HG02759 (cell line): ENCODE results near the gene ARHGDIA.
"Not testable (repeated sequence)": the region's sequence is repeated elsewhere in the genome, so short reads cannot be mapped to it uniquely, and the experiment has no call there.

ENCODE experiments used
- ATAC-seq: cut with Tn5 transposase; IDR thresholded peaks from one replicate; pipeline ENCODE4 v1.9.1; 2021; ENCODE audit warnings: mild to moderate bottlenecking, moderate library complexity; ENCODE audit not compliant: unreplicated experiment

The ARHGDIA gene

DNA sequence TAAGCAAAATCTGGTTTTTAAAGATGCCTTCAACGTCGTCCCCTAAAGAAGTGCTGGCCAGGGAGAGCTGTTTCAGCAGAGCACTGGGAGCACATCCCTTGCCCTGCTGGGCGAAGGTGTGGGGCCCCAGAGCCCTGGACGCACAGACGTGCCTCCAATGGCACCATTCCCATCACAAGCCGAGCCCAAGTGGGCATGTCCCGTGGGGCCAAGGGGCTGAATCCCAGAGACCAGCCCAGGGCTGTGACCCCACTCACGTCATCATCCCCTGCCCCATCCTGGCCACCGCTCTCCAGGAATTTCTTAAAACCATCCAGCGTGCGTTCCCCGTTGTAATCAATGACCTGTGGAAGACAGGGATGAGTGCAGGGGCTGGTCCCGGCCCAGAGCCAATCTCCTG, 26.2 kb downstream of the ARHGDIA start:
- no peak for ATAC-seq

DNA sequence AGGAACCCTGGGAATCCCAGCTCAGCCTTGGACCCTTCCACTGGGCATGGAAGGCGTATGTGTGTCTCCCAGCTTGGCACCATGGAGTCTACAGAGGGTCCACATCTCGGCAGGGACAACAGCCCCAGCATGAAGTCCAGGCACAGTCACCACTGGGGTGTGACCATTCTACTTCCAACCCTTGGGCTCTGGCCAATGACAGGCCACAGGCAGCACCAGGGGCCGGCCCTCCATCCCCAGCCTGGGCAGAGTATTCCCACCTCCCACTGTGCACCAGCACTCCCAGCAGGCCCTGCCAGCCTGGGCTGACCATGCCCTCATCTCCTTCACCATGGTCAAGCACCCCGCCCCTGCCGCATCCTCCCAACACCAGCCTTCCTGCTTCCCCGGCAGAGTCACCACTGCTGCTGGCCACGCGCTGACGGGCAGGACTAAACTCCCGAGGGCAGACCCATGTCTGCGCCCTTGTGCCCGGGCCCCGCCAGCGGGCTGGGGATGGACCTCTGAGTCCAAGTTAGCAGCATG, 26.7 kb downstream of the ARHGDIA start:
- no peak for ATAC-seq

DNA sequence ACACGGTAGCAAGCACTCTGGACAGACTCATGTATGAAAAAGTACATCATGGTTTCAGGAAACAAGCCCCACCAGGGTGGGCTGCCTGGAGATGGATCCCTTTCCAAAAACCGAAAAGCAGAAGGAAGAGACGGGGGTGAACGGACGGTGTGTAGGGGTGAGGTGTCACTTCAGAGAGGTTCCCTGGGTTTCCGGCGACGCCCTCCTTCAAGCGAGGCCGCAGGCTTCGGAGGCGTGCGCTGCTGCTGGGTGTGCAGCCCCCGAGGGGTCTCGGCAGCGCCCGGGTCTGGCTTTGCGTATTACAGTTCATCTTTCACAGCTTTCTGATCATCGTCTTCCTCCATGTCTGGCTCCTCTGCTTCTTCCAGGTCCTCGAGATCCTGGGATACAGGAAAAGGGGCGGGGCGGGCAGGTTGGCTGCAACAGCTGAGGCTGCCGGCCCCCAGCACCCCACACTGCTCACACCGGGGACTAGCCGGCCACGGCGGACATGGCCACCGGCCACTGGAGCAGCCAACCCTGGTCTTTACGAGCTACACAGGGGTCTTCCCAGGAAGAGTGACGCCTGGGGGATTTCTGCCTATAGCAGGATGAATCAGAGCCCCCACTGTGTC, 27.3 kb downstream of the ARHGDIA start:
- ATAC-seq: no peak

DNA sequence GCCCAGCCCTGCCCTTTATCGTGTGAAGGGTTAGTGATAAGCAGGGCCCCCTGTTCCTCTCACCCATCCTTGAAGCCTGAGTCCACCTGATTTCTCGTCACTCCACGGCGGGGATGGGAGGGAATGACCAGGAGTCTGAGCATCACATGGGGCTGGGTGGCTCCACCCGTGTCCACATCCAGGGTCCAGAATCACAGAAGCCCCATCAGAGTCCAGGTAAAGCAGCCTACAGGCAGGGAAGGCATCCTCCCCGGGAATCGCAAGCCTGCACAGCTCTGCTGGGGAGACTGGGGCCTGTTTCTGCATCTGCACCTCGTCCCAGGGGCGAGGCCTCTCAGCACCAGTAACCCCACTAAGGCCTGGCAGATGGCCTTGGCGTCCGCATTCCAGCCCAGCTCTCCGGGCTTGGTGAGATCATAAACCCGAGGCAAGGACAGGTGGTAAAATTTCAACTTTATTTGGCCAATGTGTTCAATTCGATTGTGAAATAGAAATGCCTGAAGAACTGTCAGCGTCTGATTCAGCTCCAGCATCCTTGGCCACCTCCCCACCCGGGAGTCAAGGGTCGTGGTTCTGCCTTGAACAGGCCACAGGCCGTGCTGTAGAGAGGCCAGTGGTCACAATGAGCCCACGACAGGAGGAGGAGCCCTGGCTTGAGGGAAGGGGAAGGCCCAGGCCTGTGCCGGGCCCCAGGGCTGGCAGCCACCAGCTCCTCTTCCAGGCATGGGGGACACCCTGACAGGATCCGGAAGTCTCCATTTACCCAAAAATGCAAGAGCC, 28.2 kb downstream of the ARHGDIA start:
- ATAC-seq: no peak

DNA sequence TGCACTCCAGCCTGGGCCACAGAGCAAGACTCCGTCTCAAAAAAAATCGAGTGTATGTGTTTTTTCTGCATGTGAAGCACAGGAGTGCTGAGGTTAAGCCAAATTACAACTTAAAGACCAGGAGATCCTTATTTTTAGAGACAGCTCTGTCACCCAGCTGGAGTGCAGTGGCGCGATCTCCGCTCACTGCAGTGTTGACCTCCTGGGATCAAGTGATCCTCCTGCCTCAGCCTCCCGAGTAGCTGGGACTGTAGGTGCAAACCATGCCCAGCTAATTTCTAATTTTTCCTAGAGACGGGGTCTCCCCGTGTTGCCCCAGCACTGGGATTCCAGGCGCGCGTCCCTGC, 28.8 kb downstream of the ARHGDIA start:
- no peak for ATAC-seq

DNA sequence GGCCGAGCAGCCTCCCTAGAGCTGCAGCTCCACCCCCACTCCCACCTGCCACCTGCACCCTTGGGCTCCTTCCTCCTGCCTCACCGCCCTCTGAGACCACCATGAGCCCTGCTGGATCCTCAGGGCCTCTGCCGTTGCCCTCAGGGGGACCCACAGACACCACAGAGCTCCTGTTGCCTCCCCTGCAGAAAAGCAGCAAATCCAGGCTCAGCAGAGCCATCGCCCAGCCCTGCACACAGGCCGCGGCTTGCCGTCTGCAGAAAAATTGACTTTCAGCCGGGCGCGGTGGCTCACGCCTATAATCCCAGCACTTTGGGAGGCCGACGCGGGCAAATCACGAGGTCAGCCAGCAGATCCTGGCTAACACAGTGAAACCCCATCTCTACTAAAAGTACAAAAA, 29.3 kb downstream of the ARHGDIA start:
- ATAC-seq: no peak

DNA sequence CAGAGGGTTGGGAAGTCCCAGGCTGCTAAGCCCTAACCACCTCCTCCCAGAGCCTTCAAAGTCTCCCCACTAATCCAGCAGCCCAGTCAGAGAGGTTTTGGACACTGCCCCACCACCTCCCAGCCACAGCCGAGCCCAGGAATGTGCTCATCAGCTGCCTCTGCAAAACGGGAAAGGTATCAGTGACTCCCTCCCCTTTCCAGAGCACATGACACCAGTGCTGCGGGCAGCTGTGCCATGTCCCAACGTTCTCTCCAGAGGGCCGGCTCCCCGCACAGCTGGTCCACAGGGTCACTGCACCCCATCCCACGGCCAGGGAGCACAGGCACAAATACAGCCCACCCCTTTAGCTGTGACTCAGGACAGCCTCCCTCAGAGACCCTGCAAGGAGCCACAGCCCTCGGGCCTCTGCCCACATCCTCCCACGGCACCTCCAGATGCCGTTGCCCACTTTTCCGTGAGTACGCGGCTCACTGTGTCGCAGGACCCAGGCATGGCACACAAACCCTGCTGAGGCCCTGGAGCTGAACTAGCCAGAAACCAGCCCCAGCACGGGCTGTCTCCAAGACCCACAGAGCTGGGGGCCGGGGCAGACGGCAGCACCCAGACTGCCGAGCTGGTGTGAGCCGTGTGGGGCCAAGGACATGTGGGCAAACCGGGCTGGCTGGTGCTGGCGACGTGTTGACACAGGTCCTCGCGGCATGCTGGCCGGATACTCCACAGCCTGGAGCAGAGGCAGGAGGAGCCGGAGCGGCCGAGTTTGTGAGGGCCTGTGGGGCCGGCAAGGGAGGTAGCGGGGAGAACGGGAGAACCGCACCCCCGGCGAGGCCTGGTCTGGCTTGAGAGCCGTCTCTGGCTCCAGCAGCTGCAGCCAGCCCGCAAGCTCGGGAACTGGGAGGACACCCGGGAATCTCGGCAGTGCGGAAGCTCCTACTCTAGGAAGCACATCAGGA, 30.0 kb downstream of the ARHGDIA start:
- ATAC-seq: no peak

DNA sequence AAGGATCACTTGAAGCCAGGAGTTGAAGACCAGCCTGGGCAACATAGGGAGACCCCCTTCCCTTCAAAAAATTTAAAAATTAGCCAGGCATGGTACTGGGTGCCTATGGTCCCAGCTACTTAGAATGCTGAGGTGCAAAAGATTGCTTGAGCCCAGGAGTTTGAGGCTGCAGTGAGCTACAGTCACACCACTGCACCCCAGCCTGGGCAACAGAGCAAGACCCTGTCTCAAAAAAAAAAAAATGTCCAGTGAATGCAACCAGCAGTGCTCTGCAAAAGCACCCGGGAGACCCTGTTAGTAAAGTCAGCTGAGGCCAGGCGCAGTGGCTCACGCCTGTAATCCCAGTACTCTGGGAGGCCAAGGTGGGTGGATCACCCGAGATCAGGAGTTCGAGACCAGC, 31.1 kb downstream of the ARHGDIA start:
- not testable (repeated sequence) for ATAC-seq

DNA sequence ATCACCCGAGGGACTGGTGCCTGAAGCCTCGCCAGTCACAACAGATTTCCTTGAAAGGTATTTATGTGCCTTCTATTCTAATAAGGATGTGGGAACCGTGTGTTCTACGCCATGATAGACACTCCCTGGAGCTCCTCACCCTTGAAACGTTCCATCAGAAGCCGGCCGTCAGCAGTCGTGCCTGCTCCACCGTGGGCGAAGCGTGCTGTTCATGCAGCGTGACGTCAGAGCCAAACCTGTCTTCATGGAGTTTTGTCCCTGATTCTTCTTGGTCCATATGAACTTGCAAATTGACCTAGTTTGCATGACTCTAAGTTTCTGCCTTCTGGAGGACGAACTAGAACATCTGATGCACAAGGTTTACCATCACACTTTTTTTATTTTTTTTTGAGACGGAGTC, 31.8 kb downstream of the ARHGDIA start:
- no peak for ATAC-seq

DNA sequence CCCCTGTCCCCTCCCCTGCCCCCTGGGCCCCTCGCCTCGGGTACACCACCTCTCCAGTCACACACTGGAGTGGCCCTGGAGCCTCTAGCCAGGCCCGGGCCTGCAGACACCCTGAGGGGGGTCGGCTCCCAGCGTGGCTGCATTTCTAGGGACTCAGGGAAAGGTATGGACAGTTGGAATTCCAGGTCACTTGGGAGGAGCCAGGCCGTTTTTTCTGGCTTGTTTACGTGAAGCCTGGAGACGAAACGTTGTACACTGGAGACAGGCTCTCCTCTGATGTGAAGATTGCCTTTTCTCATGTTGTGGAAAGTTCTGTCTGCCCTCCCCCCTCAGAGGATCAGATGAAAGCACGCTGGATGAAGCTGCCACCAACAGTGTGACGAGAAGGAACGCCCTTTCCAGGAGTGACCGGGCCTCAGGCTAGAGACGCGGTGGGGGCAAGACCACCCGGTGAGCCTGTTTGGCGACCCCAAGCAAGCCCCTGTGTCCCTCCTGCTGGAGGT, 32.3 kb downstream of the ARHGDIA start:
- no peak for ATAC-seq

DNA sequence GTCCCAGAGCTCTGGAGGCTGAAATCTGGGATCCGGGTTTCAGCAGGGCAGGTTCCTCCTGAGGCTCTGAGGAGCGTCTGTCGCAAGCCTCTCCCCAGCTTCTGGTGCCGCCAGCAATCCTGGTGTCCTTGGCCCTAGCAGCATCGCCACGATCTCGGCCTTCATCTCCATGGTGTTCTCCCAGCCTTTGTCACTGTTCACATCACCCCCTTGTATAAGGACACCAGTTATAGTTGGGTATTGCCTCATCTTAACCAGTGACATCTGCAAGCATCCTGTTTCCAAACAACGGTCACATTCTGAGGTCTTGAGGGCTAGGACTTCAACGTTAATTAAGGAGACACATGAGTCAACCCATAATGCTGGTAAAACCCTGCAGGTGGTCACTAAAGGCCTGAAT, 33.5 kb downstream of the ARHGDIA start:
- ATAC-seq: no peak

DNA sequence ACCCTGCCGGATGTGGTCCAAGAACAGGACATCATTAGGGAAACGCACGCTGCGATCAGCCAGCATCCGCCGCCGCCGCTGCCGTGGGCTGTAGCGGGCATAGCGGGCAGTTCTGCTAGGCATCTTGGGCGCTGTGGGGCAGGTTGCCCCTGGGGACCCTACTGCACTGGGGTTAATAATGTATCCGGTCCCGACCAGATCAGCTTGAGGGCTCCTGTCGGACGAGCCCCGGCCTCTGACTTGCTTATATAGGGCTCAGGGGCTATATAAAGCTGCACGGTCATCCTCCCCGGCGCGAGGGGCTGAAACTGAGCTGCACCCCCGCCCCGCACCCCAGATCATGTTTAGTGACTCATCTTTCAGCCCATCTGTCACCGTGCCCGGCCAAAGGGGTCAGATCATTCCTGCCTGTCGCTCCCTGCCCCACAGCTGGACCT, 36.3 kb downstream of the ARHGDIA start, which contains the start of gene PPP1R27:
Gene PPP1R27 (minus strand): TSS at position 220 of the 437 bp plus-strand sequence. CDS start 97 bp downstream, at position 123.
- ATAC-seq: no peak

DNA sequence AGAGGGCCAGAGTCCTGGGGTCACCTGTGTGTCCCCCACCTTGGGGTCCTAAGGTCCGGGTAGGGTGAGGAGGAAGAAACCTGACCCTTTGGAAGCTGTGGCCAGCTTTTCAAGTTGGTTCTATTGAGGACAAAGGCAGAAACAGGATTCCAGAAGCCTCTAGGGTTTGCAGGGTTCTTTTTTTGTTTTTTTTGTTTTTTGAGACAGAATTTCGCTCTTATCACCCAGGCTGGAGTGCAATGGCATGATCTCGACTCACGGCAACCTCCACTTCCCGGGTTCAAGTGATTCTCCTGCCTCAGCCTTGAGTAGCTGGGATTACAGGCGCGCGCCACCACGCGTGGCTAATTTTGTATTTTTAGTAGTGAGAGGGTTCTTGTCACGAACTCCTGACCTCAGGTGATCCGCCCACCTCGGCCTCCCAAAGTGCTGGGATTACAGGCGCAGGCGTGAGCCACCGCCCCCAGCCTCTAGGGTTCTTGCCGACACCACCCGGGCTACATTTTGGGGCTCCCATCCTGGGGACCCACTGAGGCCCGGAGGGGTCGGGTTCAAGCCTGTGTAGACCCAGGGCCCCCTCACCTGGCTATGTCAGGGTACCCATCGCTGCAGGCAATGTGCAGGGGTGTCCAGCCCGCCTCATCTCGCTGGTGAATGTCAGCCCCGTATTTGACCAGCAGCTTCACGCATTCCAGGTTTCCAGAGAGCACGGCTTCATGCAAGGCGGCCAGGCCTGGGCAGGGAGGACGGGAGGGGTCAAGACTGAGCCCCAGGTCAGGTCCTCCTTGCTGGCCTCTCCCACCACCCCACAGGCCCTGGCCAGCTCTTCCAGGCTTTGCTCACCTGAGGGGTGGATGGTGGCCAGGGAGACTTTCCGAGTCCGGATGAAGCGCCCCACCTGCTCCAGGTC, 37.0 kb downstream of the ARHGDIA start:
- ATAC-seq: no peak

DNA sequence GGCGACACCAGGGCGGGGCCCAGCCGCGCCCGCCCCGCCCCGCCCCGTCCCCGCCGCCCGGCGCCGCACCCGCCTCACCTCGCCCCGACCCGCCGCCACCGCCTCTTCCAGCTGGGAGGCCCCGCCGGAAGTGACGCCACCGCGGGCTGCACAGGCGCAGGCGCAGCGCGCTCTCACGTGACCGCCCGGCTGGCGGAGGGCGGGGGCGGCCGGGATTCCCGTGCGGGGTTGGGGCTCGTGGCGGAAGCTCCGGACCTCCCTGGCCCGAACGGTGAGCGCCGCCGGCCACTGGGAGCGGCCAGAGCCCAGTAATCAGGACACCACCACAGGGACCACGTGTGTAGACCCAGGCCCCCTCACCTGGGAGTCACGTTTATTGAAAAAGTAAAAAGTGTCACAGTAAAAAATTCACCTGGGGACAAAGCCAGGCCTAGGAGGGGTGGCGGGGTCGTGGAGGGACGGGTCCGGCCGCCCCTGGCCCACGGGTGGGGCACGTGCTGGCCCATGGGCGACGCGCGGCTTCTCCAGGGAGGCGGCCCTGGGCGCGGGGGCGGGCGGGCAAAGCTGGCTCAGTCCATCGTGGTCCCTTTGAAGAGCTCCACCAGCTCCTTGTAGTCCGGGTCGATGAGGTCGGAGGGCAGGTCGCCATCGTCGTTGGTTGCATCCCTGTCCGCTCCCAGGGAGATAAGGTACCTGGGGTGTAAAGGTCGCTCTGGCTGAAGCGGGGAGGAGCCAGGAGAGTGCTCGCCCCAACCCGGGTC, 37.8 kb downstream of the ARHGDIA start, which contains the start of gene MCRIP1:
Gene MCRIP1 (minus strand): TSS at position 132 of the 761 bp plus-strand sequence. CDS start 8,785 bp downstream, outside the sequence.
- peak; percentile 78 for ATAC-seq

DNA sequence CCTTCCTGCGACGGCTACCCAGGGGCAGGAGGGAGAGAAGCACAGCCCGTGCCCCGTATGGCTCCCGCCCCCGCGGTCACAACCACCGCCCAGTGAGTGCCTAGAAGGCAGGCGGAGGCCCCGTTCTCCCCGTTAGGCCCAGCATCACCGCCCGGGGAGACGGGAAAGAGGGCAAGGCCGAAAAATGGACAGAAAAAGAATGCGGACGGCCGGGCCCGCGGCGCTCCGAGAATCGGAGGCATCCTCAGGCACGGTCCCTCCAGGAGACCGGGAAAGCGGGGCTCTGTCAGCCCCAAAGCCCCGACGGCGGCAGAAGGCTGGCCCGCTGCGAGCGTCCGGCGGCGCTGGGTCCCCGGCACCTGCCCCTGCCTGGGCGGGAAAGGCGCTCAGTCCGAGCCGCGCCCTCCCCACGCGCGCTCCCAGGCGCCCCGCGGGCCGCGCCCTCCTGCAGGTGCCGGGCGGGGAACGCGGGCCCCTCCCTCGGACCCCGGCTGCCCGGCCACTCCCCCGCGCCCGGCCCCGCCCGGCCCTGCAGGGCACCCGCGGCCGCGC, 38.5 kb downstream of the ARHGDIA start:
- ATAC-seq: peak; percentile 9

DNA sequence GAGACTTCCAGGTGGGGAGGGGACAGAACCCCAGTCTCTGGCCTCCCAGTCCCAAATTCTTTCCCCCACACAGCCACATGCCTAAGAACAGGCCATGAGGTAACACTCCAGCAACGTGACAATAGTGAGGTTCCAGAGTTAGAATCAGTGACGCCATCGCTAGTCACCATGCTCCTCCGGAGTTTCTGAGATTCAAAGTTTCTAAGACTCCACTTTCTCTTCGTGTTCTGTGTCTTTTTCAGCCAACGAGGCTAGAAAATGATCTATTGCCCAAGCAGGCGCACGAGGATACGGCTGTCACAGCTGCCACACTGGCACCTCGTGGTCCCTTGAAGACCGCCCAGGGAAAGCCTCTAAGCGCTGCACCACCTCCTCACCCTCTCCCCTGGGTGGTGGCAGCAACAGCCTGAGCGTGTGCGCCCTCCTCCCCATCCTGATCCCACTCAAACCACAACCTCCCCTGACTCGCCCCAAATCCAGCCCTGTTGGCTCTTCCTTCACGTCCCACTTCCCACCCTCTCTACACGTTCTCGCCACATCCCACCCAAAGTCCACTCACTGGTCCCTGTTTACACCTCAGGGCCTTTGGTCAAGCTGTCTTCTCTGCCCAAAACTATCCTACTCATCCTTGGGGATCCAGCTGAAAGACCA, 39.1 kb downstream of the ARHGDIA start:
- no peak for ATAC-seq

DNA sequence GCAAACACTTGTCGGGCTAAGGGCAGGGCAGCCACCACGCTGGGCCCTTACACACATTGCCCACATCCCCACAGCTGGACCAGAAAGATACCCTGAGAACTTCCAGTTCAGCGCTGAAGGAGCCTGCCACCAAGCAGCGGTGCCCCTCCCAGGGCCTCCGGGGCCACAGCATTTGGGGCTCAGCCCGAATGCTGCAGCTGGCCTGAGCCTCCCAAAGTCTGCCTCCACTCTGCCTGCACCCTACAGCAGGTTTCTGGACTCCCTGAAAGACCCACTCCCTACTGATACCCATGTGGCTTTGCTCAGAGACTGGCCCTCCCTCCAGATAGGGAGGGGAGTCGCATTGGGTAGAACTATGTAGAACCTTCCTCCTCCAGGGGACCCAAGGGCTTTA, 39.6 kb downstream of the ARHGDIA start:
- ATAC-seq: no peak

DNA sequence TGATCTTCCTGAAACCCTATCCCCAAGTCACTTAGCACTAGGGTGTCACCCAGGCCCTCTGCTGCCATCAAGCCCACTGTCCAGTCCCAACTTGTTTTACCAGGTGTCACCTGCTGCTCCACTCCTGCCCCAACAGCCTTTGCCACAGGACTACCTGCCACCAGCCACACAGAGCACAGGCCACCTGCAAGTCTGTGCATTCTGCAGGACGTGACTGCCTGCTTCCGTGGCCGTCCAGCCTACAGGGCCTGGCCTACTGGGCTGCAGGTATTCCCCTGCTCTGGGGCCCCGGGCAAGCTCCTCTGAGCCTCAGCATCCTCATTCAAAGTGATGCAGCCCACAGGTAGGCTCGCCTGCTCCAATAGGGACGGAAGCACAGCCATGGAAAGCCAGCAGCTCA, 41.3 kb downstream of the ARHGDIA start:
- ATAC-seq: no peak
